ENCODE measurements around the gene PLA2G4E. TPM values are rescaled to one million over a fixed set of nuclear protein-coding genes. Genes with fewer than 3 reads are reported as not detected.

PLA2G4E gene
- total RNA-seq, 1 donor from 2014 or later: not detected

DNA sequence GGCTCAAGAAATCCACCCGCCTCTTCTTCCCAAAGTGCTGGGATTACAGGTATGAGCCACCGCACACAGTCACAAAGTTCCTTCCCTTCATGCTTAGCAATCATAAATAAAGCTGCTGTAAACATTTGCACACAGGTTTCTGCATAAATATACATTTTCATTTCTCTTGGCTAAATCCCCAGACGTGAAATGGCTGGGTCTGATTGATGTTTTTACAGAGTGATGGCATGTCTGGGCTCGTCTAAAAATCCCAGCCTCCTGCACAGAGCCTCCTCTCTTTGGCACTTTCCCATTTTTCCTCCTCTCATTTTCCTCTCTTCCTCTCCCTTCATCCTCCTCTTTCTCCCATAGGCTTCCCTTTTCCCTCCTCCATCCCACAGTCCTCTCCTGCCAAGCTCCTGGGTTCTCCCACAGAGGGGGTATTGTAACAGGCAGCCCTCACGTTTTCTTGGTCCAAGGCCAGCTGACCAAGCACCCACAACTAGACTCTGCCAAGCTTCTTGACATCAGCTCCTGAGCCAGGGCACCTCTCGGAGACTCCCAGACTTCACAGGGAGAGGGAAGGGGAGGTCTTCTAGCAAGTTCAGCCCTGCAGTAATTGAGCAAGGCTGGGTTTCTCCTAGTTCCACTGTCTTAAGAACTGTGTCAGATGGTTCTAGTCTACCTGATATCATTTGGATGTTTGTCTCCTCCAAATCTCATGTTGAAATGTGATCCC, 10.5 kb upstream of the PLA2G4E start:
- no peak overlapping the region for H3K27ac Mint-ChIP-seq
- peaks cover 19% of the 10 kb centered on the region for H3K4me1 Mint-ChIP-seq (ENCODE audit: low read depth)

GRCh38 chr15:42027521-42027920, 6.7 kb upstream of the PLA2G4E start:
- intact Hi-C loops (cut with micrococcal nuclease): no loop called here

More for the DNA sequence above, 10.5 kb upstream of the PLA2G4E start:
- Mint-ChIP-seq H3K9me3 (peaks cover 4% of the 10 kb centered on the region), H3K27me3 (ENCODE audit: insufficient read depth) (peaks cover 8% of the 10 kb centered on the region), H3K36me3 (ENCODE audit: low read depth) (no peaks in the 10 kb centered on the region), H3K4me3 (no peak overlapping the region)
- intact Hi-C loops (cut with micrococcal nuclease): no loop called here
- no peak for DNase-seq (ENCODE audit: low spot score)

GRCh38 chr15:42024303-42024702, 3.5 kb upstream of the PLA2G4E start:
- Mint-ChIP-seq H3K9me3 (no peaks in the 10 kb centered on the region), H3K4me3 (no peak overlapping the region), H3K36me3 (ENCODE audit: low read depth) (no peaks in the 10 kb centered on the region), H3K27me3 (ENCODE audit: insufficient read depth) (peaks cover 14% of the 10 kb centered on the region), H3K4me1 (ENCODE audit: low read depth) (no peaks in the 10 kb centered on the region), H3K27ac (no peak overlapping the region)
- intact Hi-C loops (cut with micrococcal nuclease): no loop called here
- no peak for DNase-seq (ENCODE audit: low spot score)

More at GRCh38 chr15:42027521-42027920, 6.7 kb upstream of the PLA2G4E start:
- Mint-ChIP-seq H3K36me3 (ENCODE audit: low read depth) (no peaks in the 10 kb centered on the region), H3K4me3 (no peak overlapping the region), H3K9me3 (peaks cover 4% of the 10 kb centered on the region), H3K27ac (no peak overlapping the region), H3K4me1 (ENCODE audit: low read depth) (peaks cover under 1% of the 10 kb centered on the region), H3K27me3 (ENCODE audit: insufficient read depth) (peaks cover 14% of the 10 kb centered on the region)
- DNase-seq (ENCODE audit: low spot score): no peak

DNA sequence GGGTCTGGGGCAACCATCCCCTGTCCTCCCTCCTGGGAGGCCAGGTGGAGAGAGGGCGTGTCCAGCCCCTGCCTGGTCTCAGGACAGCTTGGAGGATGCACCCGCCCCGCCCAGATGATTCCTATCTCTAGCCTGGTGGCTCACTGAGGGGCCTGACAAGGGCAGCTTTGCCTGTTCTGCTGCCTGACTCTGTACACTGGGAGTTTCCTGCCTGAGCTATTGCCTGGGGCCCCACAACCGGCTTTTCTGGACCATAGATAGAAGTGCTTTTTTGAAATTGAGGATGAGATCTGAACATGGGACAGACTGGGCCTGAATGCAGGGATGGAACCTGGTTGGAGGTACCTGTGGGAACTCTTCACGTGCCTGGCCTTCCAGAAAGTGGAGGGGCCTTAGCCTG, 751 bp upstream of the PLA2G4E start:
- DNase-seq (ENCODE audit: low spot score): no peak
- no peaks in the 10 kb centered on the region for H3K9me3 Mint-ChIP-seq
- H3K4me1 Mint-ChIP-seq (ENCODE audit: low read depth): no peaks in the 10 kb centered on the region
- H3K36me3 Mint-ChIP-seq (ENCODE audit: low read depth): no peaks in the 10 kb centered on the region
- H3K4me3 Mint-ChIP-seq: no peak overlapping the region
- no peak overlapping the region for H3K27ac Mint-ChIP-seq
- H3K27me3 Mint-ChIP-seq (ENCODE audit: insufficient read depth): peaks cover 8% of the 10 kb centered on the region
- intact Hi-C loops (cut with micrococcal nuclease): no loop called here

- intact Hi-C loops (cut with micrococcal nuclease): no loop called here
- no peak for DNase-seq (ENCODE audit: low spot score)
- H3K4me3 Mint-ChIP-seq: no peak overlapping the region
- no peak overlapping the region for H3K27ac Mint-ChIP-seq
- no peaks in the 10 kb centered on the region for H3K36me3 Mint-ChIP-seq (ENCODE audit: low read depth)
- H3K4me1 Mint-ChIP-seq (ENCODE audit: low read depth): no peaks in the 10 kb centered on the region
- no peaks in the 10 kb centered on the region for H3K9me3 Mint-ChIP-seq
- peaks cover 2% of the 10 kb centered on the region for H3K27me3 Mint-ChIP-seq (ENCODE audit: insufficient read depth)
Observed at GRCh38 chr15:42018306-42019224, 2.3 kb downstream of the PLA2G4E start.

DNA sequence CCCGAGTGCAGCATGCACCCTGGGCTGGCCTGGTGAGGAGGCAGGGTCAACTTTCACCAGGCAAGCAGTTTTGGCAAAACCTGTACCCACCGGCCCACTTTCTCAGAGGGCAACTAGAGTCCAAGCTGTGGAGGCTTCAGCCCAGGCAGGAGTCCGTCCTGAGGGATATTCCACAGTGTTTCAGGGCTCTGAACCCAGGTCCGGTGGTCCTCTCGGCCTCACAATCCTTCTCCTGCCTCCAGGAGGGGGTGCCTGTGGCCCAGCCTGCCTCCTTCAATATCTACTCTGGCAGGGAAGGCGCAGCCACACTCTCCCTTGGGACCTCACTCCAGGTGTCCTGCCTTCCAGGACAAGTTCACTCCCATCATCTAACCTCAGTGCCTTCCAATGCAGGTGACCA, 3.9 kb downstream of the PLA2G4E start:
- no peaks in the 10 kb centered on the region for H3K27me3 Mint-ChIP-seq (ENCODE audit: insufficient read depth)
- H3K36me3 Mint-ChIP-seq (ENCODE audit: low read depth): no peaks in the 10 kb centered on the region
- H3K27ac Mint-ChIP-seq: no peak overlapping the region
- intact Hi-C loops (cut with micrococcal nuclease): no loop called here
- DNase-seq (ENCODE audit: low spot score): no peak
- H3K4me1 Mint-ChIP-seq (ENCODE audit: low read depth): no peaks in the 10 kb centered on the region
- H3K4me3 Mint-ChIP-seq: no peak overlapping the region
- no peaks in the 10 kb centered on the region for H3K9me3 Mint-ChIP-seq

DNA sequence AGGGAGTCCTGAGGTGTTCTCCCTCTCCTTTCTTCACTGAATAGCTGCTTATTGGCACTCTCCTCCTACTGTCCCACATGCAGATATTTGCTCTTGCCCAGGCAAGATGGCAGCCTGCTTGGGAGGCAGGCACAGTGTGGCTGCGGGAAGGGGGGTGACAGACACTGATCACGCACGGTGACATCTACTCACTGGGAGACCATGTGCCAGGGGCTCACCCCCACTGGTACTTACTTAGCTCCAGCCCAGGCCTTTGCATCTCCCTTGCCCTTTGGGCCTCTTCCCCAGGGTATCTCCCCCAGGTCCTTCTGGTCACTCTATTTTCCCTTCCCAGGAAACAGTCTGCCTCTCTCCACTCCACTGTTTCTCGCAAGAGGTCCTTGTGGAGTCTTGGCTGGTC, 6.4 kb downstream of the PLA2G4E start:
- no peak for DNase-seq (ENCODE audit: low spot score)
- no peak overlapping the region for H3K4me3 Mint-ChIP-seq
- H3K9me3 Mint-ChIP-seq: no peaks in the 10 kb centered on the region
- no peak overlapping the region for H3K27ac Mint-ChIP-seq
- peaks cover 18% of the 10 kb centered on the region for H3K4me1 Mint-ChIP-seq (ENCODE audit: low read depth)
- intact Hi-C loops (cut with micrococcal nuclease): no loop called here
- H3K36me3 Mint-ChIP-seq (ENCODE audit: low read depth): no peaks in the 10 kb centered on the region
- no peaks in the 10 kb centered on the region for H3K27me3 Mint-ChIP-seq (ENCODE audit: insufficient read depth)

DNA sequence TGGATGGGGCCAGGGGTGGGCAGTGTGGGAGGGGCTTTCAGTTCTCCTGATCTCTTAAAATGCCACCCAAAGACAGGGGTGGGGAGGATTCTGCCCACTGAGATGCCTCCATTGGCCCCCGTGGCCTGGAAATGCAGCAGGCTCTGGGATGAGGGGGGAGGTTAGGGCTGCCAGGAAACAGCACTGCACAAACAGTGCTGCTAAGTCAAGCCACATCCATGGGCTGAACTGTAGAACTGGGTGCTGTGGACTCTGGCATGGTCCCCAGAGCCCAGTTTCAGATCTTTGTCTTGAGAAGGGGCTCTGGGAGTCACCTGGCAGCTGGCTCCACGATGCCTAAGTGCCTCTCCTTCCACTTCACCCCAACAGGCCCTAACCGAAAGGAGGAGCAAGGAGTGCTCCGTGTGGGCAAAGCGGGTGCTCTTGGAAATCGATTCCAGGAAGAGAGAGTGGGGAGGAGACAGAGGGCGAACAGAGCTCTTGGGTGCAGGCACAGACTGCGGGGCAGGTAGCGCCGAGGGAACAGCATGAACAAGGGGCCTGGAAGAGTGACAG, 7.8 kb downstream of the PLA2G4E start:
- Mint-ChIP-seq H3K27me3 (ENCODE audit: insufficient read depth) (no peaks in the 10 kb centered on the region), H3K27ac (no peak overlapping the region), H3K4me1 (ENCODE audit: low read depth) (peaks cover 23% of the 10 kb centered on the region), H3K36me3 (ENCODE audit: low read depth) (no peaks in the 10 kb centered on the region), H3K4me3 (no peak overlapping the region), H3K9me3 (no peaks in the 10 kb centered on the region)
- intact Hi-C loops (cut with micrococcal nuclease): no loop called here
- no peak for DNase-seq (ENCODE audit: low spot score)

DNA sequence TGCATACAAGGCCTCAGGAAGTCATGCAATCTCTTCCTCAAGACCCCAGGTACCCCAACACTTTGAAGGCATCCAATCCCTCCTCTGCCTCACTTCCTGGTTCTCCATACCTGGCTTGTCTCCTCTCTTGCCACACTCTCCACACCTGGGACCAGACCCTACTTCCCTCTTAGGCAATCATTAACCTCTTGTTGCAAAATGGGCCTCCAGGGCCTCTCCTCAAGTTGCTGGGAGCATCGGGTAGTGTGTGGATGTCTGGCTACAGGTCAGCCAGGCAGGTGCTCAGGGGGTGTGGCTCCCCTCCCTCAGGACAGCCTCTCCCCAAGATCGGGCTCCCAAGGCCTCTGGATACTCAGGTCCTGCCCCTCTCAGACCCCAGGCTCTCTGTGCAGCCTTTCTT, 8.6 kb downstream of the PLA2G4E start:
- Mint-ChIP-seq H3K4me3 (peak overlapping the region; percentile 20), H3K36me3 (ENCODE audit: low read depth) (no peaks in the 10 kb centered on the region), H3K4me1 (ENCODE audit: low read depth) (peaks cover 28% of the 10 kb centered on the region), H3K27me3 (ENCODE audit: insufficient read depth) (peaks cover 2% of the 10 kb centered on the region), H3K27ac (no peak overlapping the region), H3K9me3 (no peaks in the 10 kb centered on the region)
- intact Hi-C loops (cut with micrococcal nuclease): no loop called here
- no peak for DNase-seq (ENCODE audit: low spot score)

GRCh38 chr15:42011074-42011473, 9.8 kb downstream of the PLA2G4E start:
- intact Hi-C loops (cut with micrococcal nuclease): no loop called here
- no peak overlapping the region for H3K4me3 Mint-ChIP-seq
- peaks cover 2% of the 10 kb centered on the region for H3K27me3 Mint-ChIP-seq (ENCODE audit: insufficient read depth)

GRCh38 chr15:42010434-42010833, 10.4 kb downstream of the PLA2G4E start:
- H3K9me3 Mint-ChIP-seq: no peaks in the 10 kb centered on the region
- intact Hi-C loops (cut with micrococcal nuclease): no loop called here
- H3K36me3 Mint-ChIP-seq (ENCODE audit: low read depth): no peaks in the 10 kb centered on the region
- no peak overlapping the region for H3K4me3 Mint-ChIP-seq
- H3K27me3 Mint-ChIP-seq (ENCODE audit: insufficient read depth): peaks cover 2% of the 10 kb centered on the region
- peaks cover 32% of the 10 kb centered on the region for H3K4me1 Mint-ChIP-seq (ENCODE audit: low read depth)
- DNase-seq (ENCODE audit: low spot score): no peak
- H3K27ac Mint-ChIP-seq: peak overlapping the region; percentile 36

More at GRCh38 chr15:42011074-42011473, 9.8 kb downstream of the PLA2G4E start:
- H3K27ac Mint-ChIP-seq: peak overlapping the region; percentile 36
- H3K36me3 Mint-ChIP-seq (ENCODE audit: low read depth): no peaks in the 10 kb centered on the region
- DNase-seq (ENCODE audit: low spot score): no peak
- peaks cover 32% of the 10 kb centered on the region for H3K4me1 Mint-ChIP-seq (ENCODE audit: low read depth)
- no peaks in the 10 kb centered on the region for H3K9me3 Mint-ChIP-seq

- H3K27ac Mint-ChIP-seq: peak overlapping the region; percentile 56
- intact Hi-C loops (cut with micrococcal nuclease): no loop called here
Observed at GRCh38 chr15:42009474-42009873, 11.4 kb downstream of the PLA2G4E start.

GRCh38 chr15:42009022-42009421, 11.8 kb downstream of the PLA2G4E start:
- Mint-ChIP-seq H3K9me3 (no peaks in the 10 kb centered on the region), H3K4me1 (ENCODE audit: low read depth) (peaks cover 32% of the 10 kb centered on the region), H3K36me3 (ENCODE audit: low read depth) (no peaks in the 10 kb centered on the region), H3K27me3 (ENCODE audit: insufficient read depth) (peaks cover 3% of the 10 kb centered on the region), H3K27ac (peak overlapping the region; percentile 56), H3K4me3 (no peak overlapping the region)
- intact Hi-C loops (cut with micrococcal nuclease): no loop called here
- DNase-seq (ENCODE audit: low spot score): no peak

More at GRCh38 chr15:42009474-42009873, 11.4 kb downstream of the PLA2G4E start:
- no peak for DNase-seq (ENCODE audit: low spot score)
- Mint-ChIP-seq H3K4me3 (no peak overlapping the region), H3K27me3 (ENCODE audit: insufficient read depth) (peaks cover 2% of the 10 kb centered on the region), H3K4me1 (ENCODE audit: low read depth) (peaks cover 32% of the 10 kb centered on the region), H3K36me3 (ENCODE audit: low read depth) (no peaks in the 10 kb centered on the region), H3K9me3 (no peaks in the 10 kb centered on the region)

All from activated T-helper 1 cell treated with anti-CD3 and anti-CD28 coated beads, Interleukin-12 subunit alpha, Interleukin-12 subunit beta, Interleukin-2, Interleukin-4 antibody, amounts not matched to agents 30 ng/mL and 10 ng/mL and 1 ng/mL, durations not matched to agents 14 hours and 24 hours and 36 hours (primary cell).